ENCODE results near the gene TFIP11. TPM values are rescaled to one million over a fixed set of nuclear protein-coding genes. Genes with fewer than 3 reads are reported as not detected.

The TFIP11 gene
- total and polyA plus RNA-seq, 10 of the 15 experiments (the other 5 are each of a cell fraction or from before 2014, with no cell fraction given) = 14.2 to 43.3 (median 31.9) TPM

- TF ChIP-seq CEBPZ (IDR thresholded peaks at IDR 0.05; ENCODE audit: low read depth, low read length) (no peak), MYB (IDR thresholded peaks at IDR 0.05; ENCODE audit: borderline replicate concordance, low read depth, low read length) (no peak), YBX1 (IDR thresholded peaks at IDR 0.05) (no peak), PAX8 (IDR thresholded peaks at IDR 0.05) (no peak), SMARCA5 (IDR thresholded peaks at IDR 0.05) (no peak), RAD51 (IDR thresholded peaks at IDR 0.05) (no peak), IRF5 (IDR thresholded peaks at IDR 0.05; ENCODE audit: borderline replicate concordance) (no peak), E2F8 (IDR thresholded peaks at IDR 0.05; ENCODE audit: low read depth, partially characterized antibody) (no peak), SREBF1 (IDR thresholded peaks at IDR 0.05; ENCODE audit: low read length) (no peak), IKZF1 (conservative IDR thresholded peaks at IDR 0.05) (no peak), PBX3 (IDR thresholded peaks at IDR 0.05; ENCODE audit: insufficient replicate concordance, low read depth, low read length) (no peak), CTCF (IDR thresholded peaks at IDR 0.05 in 2 of 3, conservative IDR thresholded peaks at IDR 0.05 in 1 of 3; ENCODE audit: control insufficient read depth in 2 of 3, extremely low read depth in 1 of 3, insufficient read depth in 1 of 3, low read depth in 3 of 3, low read length in 3 of 3) (peak; percentile 66 to 72 (median 68)), BCL3 (IDR thresholded peaks at IDR 0.05; ENCODE audit: borderline replicate concordance, insufficient read depth, low read depth, low read length, poor library complexity, severe bottlenecking) (no peak), CEBPB (IDR thresholded peaks at IDR 0.05; ENCODE audit: borderline replicate concordance in 1 of 2, low read depth in 2 of 2, low read length in 2 of 2) (no peak), POLR2A (IDR thresholded peaks at IDR 0.05; ENCODE audit: low read depth, low read length) (no peak)
Observed at GRCh38 chr22:26502688-26503561, 9.3 kb downstream of the TFIP11 start (continued).

Data from GM12878 (cell line).